Ectodermal cell (in vitro differentiated cells): ENCODE results near the gene SLC26A11.
A peak's percentile ranks its signal among the peaks of the same experiment; 100 is the strongest.

Experiments
- H3K27ac ChIP-seq: 2 replicates; pipeline ENCODE4 v1.7.0; 2013; ENCODE audit warnings: mild to moderate bottlenecking, low read depth, low read length; ENCODE audit not compliant: insufficient read depth, poor library complexity, severe bottlenecking
- H3K27me3 ChIP-seq: 2 replicates; pipeline ENCODE4 v1.7.0; 2013; ENCODE audit warnings: mild to moderate bottlenecking, low read length; ENCODE audit not compliant: insufficient read depth, control insufficient read depth, poor library complexity, severe bottlenecking
- H3K36me3 ChIP-seq: one replicate; pipeline ENCODE4 v1.7.0; 2013; ENCODE audit warnings: low read length; ENCODE audit not compliant: control insufficient read depth, insufficient read depth
- H3K4me1 ChIP-seq: one replicate; pipeline ENCODE4 v1.7.0; 2013; ENCODE audit warnings: low read length; ENCODE audit not compliant: control insufficient read depth, insufficient read depth
- H3K4me3 ChIP-seq: 2 replicates; pipeline ENCODE4 v1.7.0; 2013; ENCODE audit warnings: low read depth, low read length, control low read depth; ENCODE audit not compliant: insufficient read depth
- H3K9me3 ChIP-seq: 2 replicates; pipeline ENCODE4 v1.7.0; 2013; ENCODE audit warnings: mild to moderate bottlenecking, low read length, moderate library complexity; ENCODE audit not compliant: control insufficient read depth
- WGBS, 2 experiments: methylation state at CpG; one replicate each; pipeline ENCODE4 v1.1.7; 2013; ENCODE audit warnings: missing lambda C conversion rate in 2 of 2; 5-methylcytosine and 5-hydroxymethylcytosine counted together

Gene SLC26A11

GRCh38 chr17:80183581-80184422, 36.4 kb upstream of the SLC26A11 start:
- H3K9me3 ChIP-seq: no peaks in the 10 kb centered on the region
- 79 to 82% methylated on average over 26 of the region's 26 CpGs for WGBS, 2 experiments
- H3K4me3 ChIP-seq: no peak overlapping the region
- peak overlapping the region; percentile 82 for H3K27ac ChIP-seq
- H3K36me3 ChIP-seq: no peaks in the 10 kb centered on the region
- H3K27me3 ChIP-seq: no peaks in the 10 kb centered on the region
- peaks cover 16% of the 10 kb centered on the region for H3K4me1 ChIP-seq

- H3K4me3 ChIP-seq: no peak overlapping the region
- H3K9me3 ChIP-seq: no peaks in the 10 kb centered on the region
- H3K36me3 ChIP-seq: no peaks in the 10 kb centered on the region
- H3K27me3 ChIP-seq: no peaks in the 10 kb centered on the region
- peaks cover 16% of the 10 kb centered on the region for H3K4me1 ChIP-seq
- whole genome bisulfite sequencing, 2 experiments: 40 to 41% methylated on average over 8 of the region's 10 CpGs
- peak overlapping the region; percentile 82 for H3K27ac ChIP-seq
Measured at GRCh38 chr17:80184423-80184714, 35.9 kb upstream of the SLC26A11 start.

- H3K4me1 ChIP-seq: peaks cover 16% of the 10 kb centered on the region
- H3K27me3 ChIP-seq: no peaks in the 10 kb centered on the region
- no peak overlapping the region for H3K27ac ChIP-seq
- no peaks in the 10 kb centered on the region for H3K9me3 ChIP-seq
- WGBS, 2 experiments: 91 to 92% methylated on average over 9 of the region's 9 CpGs
- no peak overlapping the region for H3K4me3 ChIP-seq
- H3K36me3 ChIP-seq: no peaks in the 10 kb centered on the region
Measured at GRCh38 chr17:80185968-80186367, 34.3 kb upstream of the SLC26A11 start.

GRCh38 chr17:80187090-80187489, 33.1 kb upstream of the SLC26A11 start:
- Histone ChIP-seq H3K4me3 (no peak overlapping the region), H3K36me3 (no peaks in the 10 kb centered on the region), H3K27ac (no peak overlapping the region), H3K9me3 (no peaks in the 10 kb centered on the region), H3K4me1 (peaks cover 25% of the 10 kb centered on the region), H3K27me3 (no peaks in the 10 kb centered on the region)
- WGBS, 2 experiments: 93 to 96% methylated on average over 16 of the region's 16 CpGs

GRCh38 chr17:80187515-80187941, 32.7 kb upstream of the SLC26A11 start:
- WGBS, 2 experiments: 81 to 86% methylated on average over 18 of the region's 18 CpGs
- H3K36me3 ChIP-seq: no peaks in the 10 kb centered on the region
- no peaks in the 10 kb centered on the region for H3K27me3 ChIP-seq
- no peak overlapping the region for H3K4me3 ChIP-seq
- no peaks in the 10 kb centered on the region for H3K9me3 ChIP-seq
- H3K27ac ChIP-seq: no peak overlapping the region
- H3K4me1 ChIP-seq: peaks cover 29% of the 10 kb centered on the region

GRCh38 chr17:80189611-80190010, 30.6 kb upstream of the SLC26A11 start:
- Histone ChIP-seq H3K9me3 (no peaks in the 10 kb centered on the region), H3K4me3 (no peak overlapping the region), H3K36me3 (no peaks in the 10 kb centered on the region), H3K27ac (no peak overlapping the region), H3K4me1 (peaks cover 23% of the 10 kb centered on the region), H3K27me3 (no peaks in the 10 kb centered on the region)
- WGBS, 2 experiments: 93 to 94% methylated on average over 23 of the region's 23 CpGs

- WGBS, 2 experiments: 94 to 95% methylated on average over 10 of the region's 10 CpGs
- no peaks in the 10 kb centered on the region for H3K27me3 ChIP-seq
- H3K36me3 ChIP-seq: no peaks in the 10 kb centered on the region
- peaks cover 14% of the 10 kb centered on the region for H3K4me1 ChIP-seq
- H3K27ac ChIP-seq: no peak overlapping the region
- no peaks in the 10 kb centered on the region for H3K9me3 ChIP-seq
- no peak overlapping the region for H3K4me3 ChIP-seq
Measured at GRCh38 chr17:80190716-80191115, 29.5 kb upstream of the SLC26A11 start.

- WGBS, 2 experiments: 81 to 82% methylated on average over 20 of the region's 20 CpGs
Measured at GRCh38 chr17:80191192-80191591, 29.0 kb upstream of the SLC26A11 start.

GRCh38 chr17:80191865-80192661, 28.2 kb upstream of the SLC26A11 start:
- 68 to 75% methylated on average over 28 of the region's 29 CpGs for WGBS, 2 experiments
- Histone ChIP-seq H3K27ac (peak overlapping the region; percentile 17), H3K27me3 (no peaks in the 10 kb centered on the region), H3K4me1 (peaks cover 14% of the 10 kb centered on the region), H3K36me3 (no peaks in the 10 kb centered on the region), H3K9me3 (no peaks in the 10 kb centered on the region), H3K4me3 (no peak overlapping the region)

More at GRCh38 chr17:80191192-80191591, 29.0 kb upstream of the SLC26A11 start:
- H3K4me3 ChIP-seq: no peak overlapping the region
- H3K4me1 ChIP-seq: peaks cover 14% of the 10 kb centered on the region
- no peak overlapping the region for H3K27ac ChIP-seq
- H3K9me3 ChIP-seq: no peaks in the 10 kb centered on the region
- no peaks in the 10 kb centered on the region for H3K27me3 ChIP-seq
- no peaks in the 10 kb centered on the region for H3K36me3 ChIP-seq

GRCh38 chr17:80195141-80195540, 25.1 kb upstream of the SLC26A11 start:
- H3K4me1 ChIP-seq: peaks cover 14% of the 10 kb centered on the region
- H3K27ac ChIP-seq: no peak overlapping the region
- H3K4me3 ChIP-seq: no peak overlapping the region
- H3K9me3 ChIP-seq: no peaks in the 10 kb centered on the region
- 91 to 95% methylated on average over 14 of the region's 14 CpGs for WGBS, 2 experiments
- no peaks in the 10 kb centered on the region for H3K36me3 ChIP-seq
- no peaks in the 10 kb centered on the region for H3K27me3 ChIP-seq
